ENCODE results near the gene ZNF765. TPM values are rescaled to one million over a fixed set of nuclear protein-coding genes. Genes with fewer than 3 reads are reported as not detected.
A peak's percentile ranks its signal among the peaks of the same experiment; 100 is the strongest.
"Not testable (repeated sequence)": the region's sequence is repeated elsewhere in the genome, so short reads cannot be mapped to it uniquely, and the experiment has no call there.

Gene ZNF765
- total and polyA plus RNA-seq, 8 donors, result 2.1 to 35.7 (median 11.2) TPM

DNA sequence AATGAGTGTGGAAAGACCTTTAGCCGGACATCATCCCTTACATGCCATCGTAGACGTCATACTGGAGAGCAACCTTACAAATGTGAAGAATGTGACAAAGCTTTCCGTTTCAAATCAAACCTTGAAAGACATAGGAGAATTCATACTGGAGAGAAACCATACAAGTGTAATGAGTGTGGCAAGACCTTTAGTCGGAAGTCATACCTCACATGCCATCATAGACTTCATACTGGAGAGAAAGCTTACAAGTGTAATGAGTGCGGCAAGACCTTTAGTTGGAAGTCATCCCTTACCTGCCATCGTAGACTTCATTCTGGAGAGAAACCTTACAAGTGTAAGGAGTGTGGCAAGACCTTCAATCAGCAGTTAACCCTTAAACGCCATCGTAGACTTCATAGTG lies 60.9 kb downstream of the ZNF765 start:
- no peaks in the 10 kb centered on the region for H3K27me3 ChIP-seq
- no peak for TF ChIP-seq EP300 (IDR thresholded peaks at IDR 0.05)
- TF ChIP-seq POLR2AphosphoS5 (IDR thresholded peaks at IDR 0.05), result no peak
- TF ChIP-seq POLR2A (IDR thresholded peaks at IDR 0.05), result no peak
- TF ChIP-seq, protein P1, sequence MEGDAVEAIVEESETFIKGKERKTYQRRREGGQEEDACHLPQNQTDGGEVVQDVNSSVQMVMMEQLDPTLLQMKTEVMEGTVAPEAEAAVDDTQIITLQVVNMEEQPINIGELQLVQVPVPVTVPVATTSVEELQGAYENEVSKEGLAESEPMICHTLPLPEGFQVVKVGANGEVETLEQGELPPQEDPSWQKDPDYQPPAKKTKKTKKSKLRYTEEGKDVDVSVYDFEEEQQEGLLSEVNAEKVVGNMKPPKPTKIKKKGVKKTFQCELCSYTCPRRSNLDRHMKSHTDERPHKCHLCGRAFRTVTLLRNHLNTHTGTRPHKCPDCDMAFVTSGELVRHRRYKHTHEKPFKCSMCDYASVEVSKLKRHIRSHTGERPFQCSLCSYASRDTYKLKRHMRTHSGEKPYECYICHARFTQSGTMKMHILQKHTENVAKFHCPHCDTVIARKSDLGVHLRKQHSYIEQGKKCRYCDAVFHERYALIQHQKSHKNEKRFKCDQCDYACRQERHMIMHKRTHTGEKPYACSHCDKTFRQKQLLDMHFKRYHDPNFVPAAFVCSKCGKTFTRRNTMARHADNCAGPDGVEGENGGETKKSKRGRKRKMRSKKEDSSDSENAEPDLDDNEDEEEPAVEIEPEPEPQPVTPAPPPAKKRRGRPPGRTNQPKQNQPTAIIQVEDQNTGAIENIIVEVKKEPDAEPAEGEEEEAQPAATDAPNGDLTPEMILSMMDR (IDR thresholded peaks at IDR 0.05), result no peak
- WGBS, 5 donors, result 84 to 97% (median 92%) methylated on average over 9 of the region's 9 CpGs
- no peaks in the 10 kb centered on the region for H3K4me1 ChIP-seq
- H3K4me3 ChIP-seq, result no peak overlapping the region
- no peak overlapping the region for H3K27ac ChIP-seq
- H3K36me3 ChIP-seq, result peaks cover 47 to 65% (median 52%) of the 10 kb centered on the region in 4 donors
- peaks cover 57 to 97% (median 88%) of the 10 kb centered on the region in 4 donors for H3K9me3 ChIP-seq
- intact Hi-C loops (cut with DNase I; ENCODE audit: low total_unique reads), result no loop called here
- DNase-seq, result no peak

DNA sequence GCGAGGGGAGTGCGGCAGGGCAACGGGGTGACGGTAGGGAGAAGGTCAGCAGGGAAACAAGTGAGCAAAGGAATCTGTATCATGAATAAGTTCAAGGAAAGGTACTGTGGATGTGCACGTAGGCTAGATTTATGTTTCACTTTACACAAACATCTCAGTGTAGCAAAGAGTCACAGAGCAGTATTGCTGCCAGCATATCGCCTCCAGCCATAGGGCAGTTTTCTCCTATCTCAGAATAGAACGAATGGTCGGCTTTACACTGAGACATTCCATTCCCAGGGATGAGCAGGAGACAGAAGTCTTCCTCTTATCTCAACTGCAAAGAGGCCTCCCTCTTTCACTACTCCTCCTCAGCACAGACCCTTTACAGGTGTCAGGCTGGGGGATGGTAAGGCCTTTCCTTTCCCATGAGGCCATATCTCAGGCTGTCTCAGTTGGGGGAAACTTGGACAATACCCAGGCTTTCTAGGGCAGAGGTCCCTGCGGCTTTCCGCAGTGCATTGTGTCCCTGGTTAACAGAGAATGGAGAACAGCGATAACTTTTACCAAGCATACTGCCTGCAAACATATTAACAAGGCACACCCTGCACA lies 65.3 kb downstream of the ZNF765 start:
- peaks cover 0 to 17% (median 0%) of the 10 kb centered on the region in 3 donors for H3K27me3 ChIP-seq
- intact Hi-C loops (cut with DNase I; ENCODE audit: low total_unique reads); H3K4me1 ChIP-seq; H3K4me3 ChIP-seq; DNase-seq; H3K27ac ChIP-seq: not testable (repeated sequence)
- WGBS, 5 donors, result 21 to 48% (median 39%) methylated on average over 9 to 11 of the region's 11 CpGs
- peaks cover 6 to 21% (median 8%) of the 10 kb centered on the region in 4 donors for H3K36me3 ChIP-seq
- H3K9me3 ChIP-seq, result peaks cover 31 to 77% (median 60%) of the 10 kb centered on the region in 4 donors

DNA sequence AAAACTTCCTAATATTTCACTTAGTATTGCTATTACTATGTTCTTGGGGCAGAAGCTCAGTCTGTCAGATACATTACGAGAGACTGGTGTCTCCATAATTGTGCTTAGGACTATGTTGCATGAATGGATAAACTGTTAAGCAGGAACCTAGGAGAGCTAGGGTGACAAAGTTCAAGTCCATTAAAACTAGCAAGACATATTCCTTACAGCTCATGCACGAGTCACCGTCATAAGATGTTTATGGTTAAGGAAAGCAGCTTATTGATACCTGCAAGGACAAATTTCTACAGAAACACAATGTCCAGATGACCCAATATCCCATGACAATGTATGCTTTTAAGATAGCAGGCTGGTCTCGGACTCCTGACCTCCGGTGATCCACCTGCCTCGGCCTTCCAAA lies 66.9 kb downstream of the ZNF765 start:
- intact Hi-C loops (cut with DNase I; ENCODE audit: low total_unique reads), result no loop called here
- WGBS, 5 donors, result 57 to 84% (median 72%) methylated on average over 6 of the region's 6 CpGs
- TF ChIP-seq POLR2A (IDR thresholded peaks at IDR 0.05) (no peak), POLR2AphosphoS5 (IDR thresholded peaks at IDR 0.05) (no peak), EP300 (IDR thresholded peaks at IDR 0.05) (no peak)
- TF ChIP-seq, protein P1 (IDR thresholded peaks at IDR 0.05), result no peak

DNA sequence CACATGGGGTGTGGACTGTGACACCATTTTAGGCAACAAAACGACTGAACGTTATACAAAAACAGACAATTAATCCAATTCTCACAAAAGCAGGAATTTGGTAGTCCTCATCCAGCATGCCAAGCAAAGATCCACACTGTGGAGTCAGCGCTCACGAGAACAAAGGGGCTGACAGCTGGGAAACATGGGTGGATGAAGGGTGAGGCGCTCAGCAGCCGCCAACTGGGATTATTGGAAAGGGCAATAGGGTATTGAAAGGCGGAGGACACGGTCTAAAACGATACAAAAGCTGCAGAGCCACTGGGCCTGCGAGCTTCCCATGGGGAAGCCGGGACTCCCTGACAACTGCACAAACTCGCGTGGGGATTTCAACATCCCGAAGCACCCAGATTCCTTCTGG lies 67.9 kb downstream of the ZNF765 start:
- intact Hi-C loops (cut with DNase I; ENCODE audit: low total_unique reads), result no loop called here
- Histone ChIP-seq H3K27ac (peak overlapping the region in 1 of 5 donors; percentile 29), H3K36me3 (peaks cover 0 to 4% (median 0%) of the 10 kb centered on the region in 4 donors), H3K27me3 (peaks cover 0 to 21% (median 0%) of the 10 kb centered on the region in 3 donors), H3K4me3 (no peak overlapping the region), H3K4me1 (peaks cover 0 to 19% (median 5%) of the 10 kb centered on the region in 4 donors), H3K9me3 (peaks cover 10 to 55% (median 35%) of the 10 kb centered on the region in 4 donors)
- WGBS, 5 donors, result 46 to 52% (median 49%) methylated on average over 14 of the region's 14 CpGs
- no peak for DNase-seq
- TF ChIP-seq POLR2A (IDR thresholded peaks at IDR 0.05) (no peak), EP300 (IDR thresholded peaks at IDR 0.05) (no peak), POLR2AphosphoS5 (IDR thresholded peaks at IDR 0.05) (no peak)
- TF ChIP-seq, protein P1 (IDR thresholded peaks at IDR 0.05), result no peak

More for the DNA sequence above, 66.9 kb downstream of the ZNF765 start:
- Histone ChIP-seq H3K36me3 (peaks cover 0 to 6% (median 0%) of the 10 kb centered on the region in 4 donors), H3K4me3 (no peak overlapping the region), H3K27me3 (peaks cover 0 to 21% (median 0%) of the 10 kb centered on the region in 3 donors), H3K27ac (no peak overlapping the region), H3K4me1 (peaks cover 0 to 12% (median 3%) of the 10 kb centered on the region in 4 donors), H3K9me3 (peaks cover 18 to 65% (median 44%) of the 10 kb centered on the region in 4 donors)
- no peak for DNase-seq

DNA sequence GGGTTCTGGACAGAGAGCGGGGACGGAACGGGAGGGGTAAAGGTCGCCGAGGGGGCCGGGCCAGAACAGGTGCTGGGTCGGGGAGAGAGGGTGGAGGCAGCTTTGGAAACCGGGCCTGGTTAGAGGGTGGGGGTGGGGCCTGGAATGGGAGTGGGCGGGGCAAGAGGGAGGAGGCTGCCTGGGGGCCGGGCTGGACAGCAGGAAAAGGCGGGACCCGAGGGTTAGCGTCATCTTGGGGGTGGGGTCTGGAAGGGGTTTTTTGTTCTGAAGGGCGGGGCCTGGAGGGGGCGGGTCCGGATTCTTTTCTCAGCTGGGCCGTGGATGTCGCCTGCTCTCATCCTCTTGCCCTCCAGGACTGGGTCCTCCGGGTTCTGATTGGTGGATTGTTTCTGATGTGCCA lies 68.3 kb downstream of the ZNF765 start:
- 11 to 17% (median 15%) methylated on average over 16 to 19 of the region's 19 CpGs for WGBS, 5 donors
- no peak for TF ChIP-seq POLR2A (IDR thresholded peaks at IDR 0.05)
- TF ChIP-seq POLR2AphosphoS5 (IDR thresholded peaks at IDR 0.05), result no peak
- no peak for TF ChIP-seq EP300 (IDR thresholded peaks at IDR 0.05)
- TF ChIP-seq, protein P1 (IDR thresholded peaks at IDR 0.05), result no peak
- Histone ChIP-seq H3K27ac (peak overlapping the region in 1 of 5 donors; percentile 29), H3K36me3 (peaks cover 0 to under 1% (median 0%) of the 10 kb centered on the region in 4 donors), H3K9me3 (peaks cover 10 to 51% (median 31%) of the 10 kb centered on the region in 4 donors), H3K4me3 (no peak overlapping the region), H3K4me1 (peaks cover 2 to 23% (median 8%) of the 10 kb centered on the region in 4 donors), H3K27me3 (peaks cover 0 to 21% (median 0%) of the 10 kb centered on the region in 3 donors)
- peak in 1 of 2 donors; percentile 64 for DNase-seq
- intact Hi-C loops (cut with DNase I; ENCODE audit: low total_unique reads), result no loop called here

Measured in stomach (tissue), 9 donors.